Measurements from ENCODE around the gene FAM216A. TPM values are rescaled to one million over a fixed set of nuclear protein-coding genes. Genes with fewer than 3 reads are reported as not detected.

Gene FAM216A
- total RNA-seq, 1 donor from 2014 or later, result 3.1 TPM

DNA sequence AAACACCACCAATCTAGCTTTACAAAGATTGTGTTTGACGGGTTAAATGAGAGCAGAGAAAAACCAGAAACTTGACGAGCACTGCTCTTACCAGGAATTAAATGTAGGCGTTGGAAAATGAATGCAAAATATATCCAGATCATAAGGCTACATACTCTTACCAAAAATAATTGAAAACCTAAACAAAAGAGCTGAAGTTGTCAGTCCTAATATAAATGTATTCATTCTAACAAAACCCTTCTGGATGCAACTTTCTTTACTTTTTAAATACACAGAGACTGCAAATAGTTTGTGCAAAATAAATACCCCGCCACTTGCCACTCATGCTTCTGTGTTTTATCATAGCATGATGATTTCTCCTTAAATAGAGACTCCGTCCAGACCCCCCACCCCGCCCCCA is 66.2 kb downstream of the FAM216A start:
- Histone ChIP-seq H3K36me3 (peaks cover 48% of the 10 kb centered on the region), H3K4me1 (peaks cover 5% of the 10 kb centered on the region), H3K9me3 (no peaks in the 10 kb centered on the region), H3K4me3 (no peak overlapping the region), H3K27ac (no peak overlapping the region), H3K27me3 (no peaks in the 10 kb centered on the region)
- intact Hi-C loops (cut with DNase I), result no loop called here
- TF ChIP-seq, protein P1, sequence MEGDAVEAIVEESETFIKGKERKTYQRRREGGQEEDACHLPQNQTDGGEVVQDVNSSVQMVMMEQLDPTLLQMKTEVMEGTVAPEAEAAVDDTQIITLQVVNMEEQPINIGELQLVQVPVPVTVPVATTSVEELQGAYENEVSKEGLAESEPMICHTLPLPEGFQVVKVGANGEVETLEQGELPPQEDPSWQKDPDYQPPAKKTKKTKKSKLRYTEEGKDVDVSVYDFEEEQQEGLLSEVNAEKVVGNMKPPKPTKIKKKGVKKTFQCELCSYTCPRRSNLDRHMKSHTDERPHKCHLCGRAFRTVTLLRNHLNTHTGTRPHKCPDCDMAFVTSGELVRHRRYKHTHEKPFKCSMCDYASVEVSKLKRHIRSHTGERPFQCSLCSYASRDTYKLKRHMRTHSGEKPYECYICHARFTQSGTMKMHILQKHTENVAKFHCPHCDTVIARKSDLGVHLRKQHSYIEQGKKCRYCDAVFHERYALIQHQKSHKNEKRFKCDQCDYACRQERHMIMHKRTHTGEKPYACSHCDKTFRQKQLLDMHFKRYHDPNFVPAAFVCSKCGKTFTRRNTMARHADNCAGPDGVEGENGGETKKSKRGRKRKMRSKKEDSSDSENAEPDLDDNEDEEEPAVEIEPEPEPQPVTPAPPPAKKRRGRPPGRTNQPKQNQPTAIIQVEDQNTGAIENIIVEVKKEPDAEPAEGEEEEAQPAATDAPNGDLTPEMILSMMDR (IDR thresholded peaks at IDR 0.05), result no peak
- ATAC-seq, result no peak
- DNase-seq, result no peak

DNA sequence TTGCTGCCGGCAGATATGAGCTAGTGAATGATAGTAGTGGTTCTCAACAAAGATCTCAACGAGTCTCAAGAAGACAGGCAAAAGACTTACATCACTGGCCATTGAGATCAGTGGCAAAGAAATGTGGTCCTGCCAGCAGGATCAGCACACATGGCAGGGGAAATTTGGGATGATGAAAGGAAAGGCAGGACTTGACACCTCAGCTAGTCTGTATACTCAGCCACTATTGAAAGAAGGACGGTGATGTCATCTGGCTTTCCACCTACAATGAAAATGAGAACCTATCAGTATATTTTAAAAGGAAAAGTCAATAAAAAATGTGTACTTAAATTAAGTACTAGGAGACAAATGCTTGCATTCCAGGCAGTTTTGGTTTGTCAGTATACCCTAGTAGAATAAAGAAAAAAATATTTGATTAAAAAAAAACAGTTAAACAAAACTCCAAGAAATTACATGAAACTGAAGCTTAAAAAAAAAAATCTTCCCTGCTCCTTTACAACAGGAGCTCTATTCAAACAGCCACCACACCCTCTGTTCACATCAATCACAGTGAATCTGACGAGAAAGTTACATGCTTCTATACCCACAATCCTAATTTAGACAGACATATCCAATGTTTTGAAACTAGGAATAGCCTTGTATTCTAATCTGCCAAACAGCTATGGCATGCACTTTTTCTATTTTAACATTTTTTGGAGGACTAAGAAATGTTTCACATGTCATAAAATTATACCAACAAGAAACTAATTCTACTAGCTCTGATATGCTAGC is 68.4 kb downstream of the FAM216A start:
- Histone ChIP-seq H3K4me1 (peaks cover 5% of the 10 kb centered on the region), H3K4me3 (no peak overlapping the region), H3K27me3 (no peaks in the 10 kb centered on the region), H3K36me3 (peaks cover 49% of the 10 kb centered on the region), H3K9me3 (no peaks in the 10 kb centered on the region), H3K27ac (no peak overlapping the region)
- TF ChIP-seq, protein P1 (IDR thresholded peaks at IDR 0.05), result no peak
- DNase-seq (no peak), ATAC-seq (no peak)
- intact Hi-C loops (cut with DNase I), result no loop called here

DNA sequence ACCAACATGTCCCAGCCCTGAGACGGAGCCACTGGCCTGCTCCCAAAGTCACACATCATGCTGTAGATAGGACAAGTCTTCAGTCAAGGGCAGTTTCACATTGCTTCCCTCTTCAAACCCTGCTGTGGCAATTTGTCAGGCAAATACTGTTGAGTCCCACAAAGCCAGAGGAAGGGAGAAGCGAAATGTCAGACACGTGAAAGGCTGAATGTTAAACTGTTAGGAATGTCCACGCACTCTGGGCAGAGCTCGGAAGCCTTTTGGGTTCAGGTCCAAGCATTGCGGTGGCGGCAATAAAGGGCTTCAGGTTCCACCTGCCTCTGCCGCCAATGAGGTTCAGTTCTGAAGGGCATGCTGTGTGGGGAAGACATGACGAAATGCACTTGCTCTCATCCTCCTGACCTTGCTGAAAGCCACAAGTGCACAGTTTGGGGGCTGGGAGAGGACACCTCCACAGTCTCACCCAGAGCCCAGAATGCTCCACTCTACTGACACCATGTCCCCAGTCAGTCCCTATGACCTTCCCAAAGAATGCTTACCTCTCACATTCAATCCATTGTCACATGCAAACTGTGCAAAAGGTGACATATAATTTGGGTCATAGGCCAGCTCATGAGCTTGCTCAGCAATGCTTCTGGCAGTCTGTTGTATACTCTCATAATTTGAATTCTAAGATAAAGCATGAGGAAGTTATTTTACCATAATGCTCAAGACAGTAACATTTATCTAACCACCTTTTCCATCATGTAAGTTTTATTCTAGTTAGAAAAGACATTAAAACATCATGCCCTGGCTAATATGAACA is 69.2 kb downstream of the FAM216A start:
- H3K4me1 ChIP-seq, result peaks cover 10% of the 10 kb centered on the region
- TF ChIP-seq, protein P1 (IDR thresholded peaks at IDR 0.05), result no peak
- no peaks in the 10 kb centered on the region for H3K9me3 ChIP-seq
- no peaks in the 10 kb centered on the region for H3K27me3 ChIP-seq
- DNase-seq (peak; percentile 80), ATAC-seq (peak; percentile 91)
- peak overlapping the region; percentile 15 for H3K27ac ChIP-seq
- peaks cover 49% of the 10 kb centered on the region for H3K36me3 ChIP-seq
- H3K4me3 ChIP-seq, result no peak overlapping the region
- intact Hi-C loops (cut with DNase I), result no loop called here

DNA sequence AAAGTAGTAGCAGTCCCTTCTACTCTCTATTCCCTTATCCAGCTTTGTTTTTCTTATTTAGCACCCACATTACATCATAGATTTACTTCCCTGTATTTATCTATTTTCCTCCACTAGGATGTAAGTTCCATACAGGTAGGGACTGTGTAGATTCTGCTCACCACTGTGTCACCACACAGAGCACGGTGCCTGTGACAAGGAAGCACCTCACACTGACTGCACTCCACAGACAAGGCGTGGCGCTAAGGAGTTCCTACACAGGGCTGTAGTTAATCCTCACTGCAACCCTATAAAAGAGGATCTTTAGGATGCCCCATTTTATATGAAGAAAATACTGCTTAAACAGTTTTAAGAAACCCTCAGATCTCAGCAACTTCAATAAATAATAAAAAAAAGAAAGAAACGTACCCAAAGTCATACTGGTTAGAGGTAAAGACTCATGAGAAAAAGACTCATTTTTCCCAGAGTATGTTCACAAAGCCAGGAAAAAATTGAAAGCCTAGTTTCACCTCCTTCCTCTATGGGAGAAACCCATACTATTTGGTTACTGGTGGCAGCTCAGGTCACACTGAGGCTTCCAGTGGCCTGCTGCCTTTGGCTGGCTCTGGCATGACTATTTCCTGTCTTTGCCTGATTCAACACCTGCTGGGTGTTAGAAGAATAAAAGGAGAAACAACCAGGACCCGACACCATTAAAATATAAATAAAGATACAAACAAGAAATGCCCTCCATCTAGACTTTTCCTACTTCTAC is 70.4 kb downstream of the FAM216A start:
- TF ChIP-seq, protein P1 (IDR thresholded peaks at IDR 0.05), result no peak
- no peak for DNase-seq
- no peak for ATAC-seq
- H3K9me3 ChIP-seq, result no peaks in the 10 kb centered on the region
- H3K36me3 ChIP-seq, result peaks cover 49% of the 10 kb centered on the region
- no peaks in the 10 kb centered on the region for H3K27me3 ChIP-seq
- H3K4me1 ChIP-seq, result peaks cover 20% of the 10 kb centered on the region
- intact Hi-C loops (cut with DNase I), result no loop called here
- no peak overlapping the region for H3K27ac ChIP-seq
- no peak overlapping the region for H3K4me3 ChIP-seq

Other genes with a start within 250 kb of the FAM216A start
- gene ATP2A2, start 187.6 kb upstream of the FAM216A start, total RNA-seq, result 173 TPM
- 45.1 TPM for gene ANAPC7, start 65.1 kb upstream of the FAM216A start, total RNA-seq
- gene ARPC3, start 18.5 kb upstream of the FAM216A start, total RNA-seq, result 238 TPM
- gene GPN3, start 588 bp upstream of the FAM216A start, total RNA-seq, result 25.5 TPM
- gene VPS29, start 33.3 kb downstream of the FAM216A start, total RNA-seq, result 99.0 TPM
- 1.8 TPM for gene RAD9B, start 33.5 kb downstream of the FAM216A start, total RNA-seq
- 26.4 TPM for gene PPTC7, start 114.5 kb downstream of the FAM216A start, total RNA-seq
- gene TCTN1, start 145.3 kb downstream of the FAM216A start, total RNA-seq, result 30.4 TPM
- 21.3 TPM for gene HVCN1, start 220.3 kb downstream of the FAM216A start, total RNA-seq

Measured in upper lobe of right lung (tissue), 1 donor.